8988T (cell line): Measurements from ENCODE around the gene DENND4B.

Experiments
- DNase-seq: peaks from one replicate; pipeline ENCODE4 v3.0.0; 2011

The DENND4B gene

DNA sequence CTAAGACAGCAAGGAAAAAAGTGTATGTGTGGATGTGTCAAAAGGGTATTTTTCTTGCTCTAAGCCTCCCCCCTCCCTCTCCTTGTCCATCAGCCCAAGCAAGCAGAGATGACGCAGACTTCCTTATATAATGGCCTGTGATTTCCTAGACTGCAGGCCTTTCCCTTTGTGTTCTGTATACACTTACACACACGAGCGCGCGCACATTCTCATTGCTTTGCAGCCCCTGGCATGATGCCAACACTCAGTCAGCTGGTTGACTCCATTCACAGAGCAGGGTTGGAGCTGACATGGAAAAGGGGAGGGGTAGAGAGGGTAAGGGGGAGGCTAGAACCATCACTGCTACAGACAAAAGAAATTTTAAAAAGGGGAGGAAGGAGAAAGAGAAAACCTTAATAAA, 65.6 kb downstream of the DENND4B start:
- no peak for DNase-seq

DNA sequence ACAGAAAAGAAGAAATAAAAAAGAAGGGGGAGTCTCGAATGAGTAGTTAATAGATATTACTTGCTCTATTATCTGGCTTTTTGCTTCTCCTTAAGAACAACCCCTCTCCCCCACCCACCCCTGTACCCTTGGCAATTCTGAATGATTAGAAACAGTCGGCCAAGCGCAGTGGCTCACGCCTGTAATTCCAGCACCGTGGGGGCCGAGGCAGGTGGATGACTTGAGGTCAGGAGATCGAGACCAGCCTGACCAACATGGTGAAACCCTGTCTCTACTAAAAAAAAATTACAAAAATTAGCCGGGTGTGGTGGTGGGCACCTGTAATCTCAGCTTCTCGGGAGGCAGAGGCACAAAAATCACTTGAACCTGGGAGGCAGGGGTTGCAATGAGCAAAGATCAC, 66.5 kb downstream of the DENND4B start:
- DNase-seq: no peak
